ENCODE results near the gene TLR6.

Gene TLR6

GRCh38 chr4:38876636-38877035 is 20.0 kb upstream of the TLR6 start:
- Histone ChIP-seq H3K36me3 (ENCODE audit: insufficient read depth, low read length) (no peaks in the 10 kb centered on the region), H2AFZ (ENCODE audit: low read length) (no peak overlapping the region), H3K4me1 (ENCODE audit: insufficient read depth, low read length, poor library complexity, severe bottlenecking) (no peaks in the 10 kb centered on the region), H4K20me1 (ENCODE audit: insufficient read depth, low read length, poor library complexity, severe bottlenecking) (no peaks in the 10 kb centered on the region), H3K79me2 (ENCODE audit: insufficient read depth, low read length) (no peaks in the 10 kb centered on the region), H3K4me2 (ENCODE audit: low read depth, low read length, poor library complexity, severe bottlenecking) (no peak overlapping the region), H3K27me3 (ENCODE audit: insufficient read depth, low read length, poor library complexity, severe bottlenecking) (no peaks in the 10 kb centered on the region), H3K9me3 (ENCODE audit: insufficient read depth, low read depth, low read length) (no peaks in the 10 kb centered on the region), H3K9me2 (replicated peaks; ENCODE audit: low read depth, low read length) (no peaks in the 10 kb centered on the region), H3F3A (ENCODE audit: low read depth) (no peaks in the 10 kb centered on the region), H3K9ac (ENCODE audit: low read depth, low read length, poor library complexity, severe bottlenecking) (no peak overlapping the region), H3K4me3 (ENCODE audit: low read length, poor library complexity, severe bottlenecking) (no peak overlapping the region)
- TF ChIP-seq EZH2phosphoT487 (IDR thresholded peaks at IDR 0.05; ENCODE audit: borderline replicate concordance) (no peak), CTCF (conservative IDR thresholded peaks at IDR 0.05; ENCODE audit: low read length) (no peak)

GRCh38 chr4:38873290-38873944 is 16.8 kb upstream of the TLR6 start:
- H3K4me1 ChIP-seq (ENCODE audit: insufficient read depth, low read length, poor library complexity, severe bottlenecking) = no peaks in the 10 kb centered on the region
- TF ChIP-seq EZH2phosphoT487 (IDR thresholded peaks at IDR 0.05; ENCODE audit: borderline replicate concordance) (no peak), CTCF (conservative IDR thresholded peaks at IDR 0.05; ENCODE audit: low read length) (peak; percentile 50)
- no peak overlapping the region for H3K4me2 ChIP-seq (ENCODE audit: low read depth, low read length, poor library complexity, severe bottlenecking)
- no peaks in the 10 kb centered on the region for H3K9me3 ChIP-seq (ENCODE audit: insufficient read depth, low read depth, low read length)
- H3K9ac ChIP-seq (ENCODE audit: low read depth, low read length, poor library complexity, severe bottlenecking) = no peak overlapping the region
- H3K27me3 ChIP-seq (ENCODE audit: insufficient read depth, low read length, poor library complexity, severe bottlenecking) = no peaks in the 10 kb centered on the region
- no peaks in the 10 kb centered on the region for H4K20me1 ChIP-seq (ENCODE audit: insufficient read depth, low read length, poor library complexity, severe bottlenecking)
- H3F3A ChIP-seq (ENCODE audit: low read depth) = no peaks in the 10 kb centered on the region
- no peaks in the 10 kb centered on the region for H3K79me2 ChIP-seq (ENCODE audit: insufficient read depth, low read length)
- no peak overlapping the region for H3K4me3 ChIP-seq (ENCODE audit: low read length, poor library complexity, severe bottlenecking)
- no peak overlapping the region for H2AFZ ChIP-seq (ENCODE audit: low read length)
- no peaks in the 10 kb centered on the region for H3K9me2 ChIP-seq (replicated peaks; ENCODE audit: low read depth, low read length)
- H3K36me3 ChIP-seq (ENCODE audit: insufficient read depth, low read length) = no peaks in the 10 kb centered on the region

GRCh38 chr4:38872620-38873019 is 16.0 kb upstream of the TLR6 start:
- Histone ChIP-seq H2AFZ (ENCODE audit: low read length) (no peak overlapping the region), H3K4me3 (ENCODE audit: low read length, poor library complexity, severe bottlenecking) (no peak overlapping the region), H3K9me3 (ENCODE audit: insufficient read depth, low read depth, low read length) (no peaks in the 10 kb centered on the region), H3F3A (ENCODE audit: low read depth) (no peaks in the 10 kb centered on the region), H3K79me2 (ENCODE audit: insufficient read depth, low read length) (no peaks in the 10 kb centered on the region), H3K9me2 (replicated peaks; ENCODE audit: low read depth, low read length) (no peaks in the 10 kb centered on the region), H3K4me1 (ENCODE audit: insufficient read depth, low read length, poor library complexity, severe bottlenecking) (no peaks in the 10 kb centered on the region), H3K9ac (ENCODE audit: low read depth, low read length, poor library complexity, severe bottlenecking) (no peak overlapping the region), H3K4me2 (ENCODE audit: low read depth, low read length, poor library complexity, severe bottlenecking) (no peak overlapping the region), H4K20me1 (ENCODE audit: insufficient read depth, low read length, poor library complexity, severe bottlenecking) (no peaks in the 10 kb centered on the region), H3K27me3 (ENCODE audit: insufficient read depth, low read length, poor library complexity, severe bottlenecking) (no peaks in the 10 kb centered on the region), H3K36me3 (ENCODE audit: insufficient read depth, low read length) (no peaks in the 10 kb centered on the region)
- TF ChIP-seq CTCF (conservative IDR thresholded peaks at IDR 0.05; ENCODE audit: low read length) (no peak), EZH2phosphoT487 (IDR thresholded peaks at IDR 0.05; ENCODE audit: borderline replicate concordance) (no peak)

All from Loucy (cell line).